Osteocyte (in vitro differentiated cells): Measurements from ENCODE around the gene OR2A12. TPM values are rescaled to one million over a fixed set of nuclear protein-coding genes. Genes with fewer than 3 reads are reported as not detected.

Experiments used
- DNase-seq: peaks from one replicate; pipeline ENCODE4 v3.0.0; 2021; ENCODE audit warnings: mixed read lengths; ENCODE audit not compliant: unreplicated experiment; ENCODE audit errors: extremely low spot score
- H3K27ac Mint-ChIP-seq: one replicate; pipeline ENCODE4 v1.8.0; 2021; ENCODE audit warnings: mild to moderate bottlenecking, mixed read lengths; ENCODE audit not compliant: unreplicated experiment
- H3K27me3 Mint-ChIP-seq: one replicate; pipeline ENCODE4 v1.8.0; 2021; ENCODE audit warnings: mixed read lengths; ENCODE audit not compliant: unreplicated experiment
- H3K36me3 Mint-ChIP-seq: one replicate; pipeline ENCODE4 v1.8.0; 2021; ENCODE audit warnings: mixed read lengths; ENCODE audit not compliant: unreplicated experiment
- H3K4me1 Mint-ChIP-seq: one replicate; pipeline ENCODE4 v1.8.0; 2021; ENCODE audit warnings: mixed read lengths; ENCODE audit not compliant: unreplicated experiment
- H3K4me3 Mint-ChIP-seq: one replicate; pipeline ENCODE4 v1.8.0; 2021; ENCODE audit warnings: mild to moderate bottlenecking, moderate library complexity, mixed read lengths; ENCODE audit not compliant: unreplicated experiment
- H3K9me3 Mint-ChIP-seq: one replicate; pipeline ENCODE4 v1.8.0; 2021; ENCODE audit warnings: mixed read lengths; ENCODE audit not compliant: unreplicated experiment
- total RNA-seq: library from RNA; stranded (reverse); gene quantifications from 2 replicates; pipeline ENCODE4 v1.2.1, GENCODE V29; 2021
- TF ChIP-seq, protein P1 (sequence below): fragments of 200-600 bp; sonication (generic); IDR thresholded peaks from 2 replicates; pipeline ENCODE4 v1.5.0; 2021; ENCODE audit warnings: antibody characterized with exemption, mild to moderate bottlenecking, moderate library complexity

Gene OR2A12
- total RNA-seq, 1 donor from 2014 or later = not detected

DNA sequence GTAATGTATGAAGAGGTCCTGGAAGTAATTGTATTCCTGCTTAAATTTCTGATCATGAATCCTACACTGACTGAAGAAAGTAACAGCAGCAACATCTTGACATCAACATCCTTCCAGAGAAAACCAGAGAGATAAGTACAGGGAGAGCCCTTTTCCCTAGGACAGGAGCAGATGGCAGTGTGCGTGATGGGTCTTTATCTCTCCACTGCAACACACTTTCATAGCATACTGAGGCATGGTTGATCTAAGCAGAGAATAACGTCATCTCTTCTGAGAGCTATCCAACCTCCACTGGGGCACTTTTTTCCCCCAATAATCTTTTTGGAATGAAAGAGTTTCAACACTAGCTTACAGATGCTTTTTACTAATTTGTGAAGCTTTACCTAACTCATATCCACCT is 16.1 kb upstream of the OR2A12 start:
- no peak overlapping the region for H3K27ac Mint-ChIP-seq
- no peaks in the 10 kb centered on the region for H3K4me1 Mint-ChIP-seq
- H3K4me3 Mint-ChIP-seq = no peak overlapping the region
- TF ChIP-seq, protein P1, sequence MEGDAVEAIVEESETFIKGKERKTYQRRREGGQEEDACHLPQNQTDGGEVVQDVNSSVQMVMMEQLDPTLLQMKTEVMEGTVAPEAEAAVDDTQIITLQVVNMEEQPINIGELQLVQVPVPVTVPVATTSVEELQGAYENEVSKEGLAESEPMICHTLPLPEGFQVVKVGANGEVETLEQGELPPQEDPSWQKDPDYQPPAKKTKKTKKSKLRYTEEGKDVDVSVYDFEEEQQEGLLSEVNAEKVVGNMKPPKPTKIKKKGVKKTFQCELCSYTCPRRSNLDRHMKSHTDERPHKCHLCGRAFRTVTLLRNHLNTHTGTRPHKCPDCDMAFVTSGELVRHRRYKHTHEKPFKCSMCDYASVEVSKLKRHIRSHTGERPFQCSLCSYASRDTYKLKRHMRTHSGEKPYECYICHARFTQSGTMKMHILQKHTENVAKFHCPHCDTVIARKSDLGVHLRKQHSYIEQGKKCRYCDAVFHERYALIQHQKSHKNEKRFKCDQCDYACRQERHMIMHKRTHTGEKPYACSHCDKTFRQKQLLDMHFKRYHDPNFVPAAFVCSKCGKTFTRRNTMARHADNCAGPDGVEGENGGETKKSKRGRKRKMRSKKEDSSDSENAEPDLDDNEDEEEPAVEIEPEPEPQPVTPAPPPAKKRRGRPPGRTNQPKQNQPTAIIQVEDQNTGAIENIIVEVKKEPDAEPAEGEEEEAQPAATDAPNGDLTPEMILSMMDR = no peak
- DNase-seq = no peak
- H3K36me3 Mint-ChIP-seq = no peaks in the 10 kb centered on the region
- no peaks in the 10 kb centered on the region for H3K9me3 Mint-ChIP-seq
- peaks cover 29% of the 10 kb centered on the region for H3K27me3 Mint-ChIP-seq

DNA sequence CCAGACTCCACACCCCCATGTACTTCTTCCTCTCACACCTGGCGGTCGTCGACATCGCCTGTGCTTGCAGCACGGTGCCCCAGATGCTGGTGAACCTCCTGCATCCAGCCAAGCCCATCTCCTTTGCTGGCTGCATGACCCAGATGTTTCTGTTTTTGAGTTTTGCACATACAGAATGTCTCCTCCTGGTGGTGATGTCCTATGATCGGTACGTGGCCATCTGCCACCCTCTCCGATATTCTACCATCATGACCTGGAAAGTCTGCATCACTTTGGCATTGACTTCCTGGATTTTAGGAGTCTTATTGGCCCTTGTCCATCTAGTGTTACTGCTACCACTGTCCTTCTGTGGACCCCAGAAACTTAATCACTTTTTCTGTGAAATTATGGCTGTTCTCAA is 11.7 kb upstream of the OR2A12 start:
- DNase-seq = no peak
- no peak overlapping the region for H3K4me3 Mint-ChIP-seq
- TF ChIP-seq, protein P1 = no peak
- peaks cover 13% of the 10 kb centered on the region for H3K27me3 Mint-ChIP-seq
- H3K36me3 Mint-ChIP-seq = no peaks in the 10 kb centered on the region
- no peaks in the 10 kb centered on the region for H3K9me3 Mint-ChIP-seq
- H3K4me1 Mint-ChIP-seq = no peaks in the 10 kb centered on the region
- H3K27ac Mint-ChIP-seq = no peak overlapping the region

DNA sequence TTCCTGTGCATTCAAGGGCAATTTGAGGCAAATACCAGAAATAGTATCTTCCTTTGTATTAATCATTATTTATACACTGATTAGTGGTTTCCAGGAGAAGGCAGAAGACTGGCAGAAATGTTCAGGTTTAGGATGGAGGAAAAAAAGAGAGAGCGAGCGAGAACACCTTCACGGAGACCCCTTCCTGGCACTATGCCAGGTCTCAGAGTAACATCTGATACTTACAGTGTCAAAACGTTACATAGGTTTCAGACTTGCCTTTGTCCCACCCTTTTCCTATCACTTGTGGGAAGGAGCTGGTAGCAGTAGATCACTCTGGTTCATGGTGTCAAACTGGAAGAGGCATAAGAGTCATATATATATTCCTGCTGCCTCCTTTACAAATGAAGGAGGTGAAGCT is 652 bp downstream of the OR2A12 start:
- H3K27me3 Mint-ChIP-seq = peaks cover 6% of the 10 kb centered on the region
- H3K36me3 Mint-ChIP-seq = no peaks in the 10 kb centered on the region
- H3K4me1 Mint-ChIP-seq = no peaks in the 10 kb centered on the region
- no peaks in the 10 kb centered on the region for H3K9me3 Mint-ChIP-seq
- no peak overlapping the region for H3K27ac Mint-ChIP-seq
- H3K4me3 Mint-ChIP-seq = no peak overlapping the region
- no peak for DNase-seq
- TF ChIP-seq, protein P1 = no peak

DNA sequence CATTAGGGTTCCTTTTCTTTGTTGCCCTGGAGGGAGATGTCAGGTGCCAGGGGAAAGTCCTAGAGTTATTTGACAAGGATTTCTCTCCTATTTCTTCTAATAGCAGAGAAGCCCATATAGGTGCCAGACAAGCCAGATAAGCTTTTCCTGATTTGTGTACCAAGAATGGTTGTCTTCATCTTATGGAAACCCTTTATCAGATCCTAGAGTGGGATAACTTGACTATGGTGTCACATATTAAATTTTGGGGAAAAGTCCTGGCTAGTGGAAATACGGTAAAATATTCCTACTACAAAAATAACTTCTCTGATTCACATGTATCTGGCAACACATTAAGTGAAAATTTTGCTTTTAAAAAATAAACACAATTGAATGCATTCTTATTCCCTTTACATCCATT is 1.2 kb downstream of the OR2A12 start:
- H3K36me3 Mint-ChIP-seq = no peaks in the 10 kb centered on the region
- no peaks in the 10 kb centered on the region for H3K9me3 Mint-ChIP-seq
- no peak for DNase-seq
- H3K27ac Mint-ChIP-seq = no peak overlapping the region
- H3K4me1 Mint-ChIP-seq = no peaks in the 10 kb centered on the region
- TF ChIP-seq, protein P1 = no peak
- H3K27me3 Mint-ChIP-seq = peaks cover 4% of the 10 kb centered on the region
- no peak overlapping the region for H3K4me3 Mint-ChIP-seq

DNA sequence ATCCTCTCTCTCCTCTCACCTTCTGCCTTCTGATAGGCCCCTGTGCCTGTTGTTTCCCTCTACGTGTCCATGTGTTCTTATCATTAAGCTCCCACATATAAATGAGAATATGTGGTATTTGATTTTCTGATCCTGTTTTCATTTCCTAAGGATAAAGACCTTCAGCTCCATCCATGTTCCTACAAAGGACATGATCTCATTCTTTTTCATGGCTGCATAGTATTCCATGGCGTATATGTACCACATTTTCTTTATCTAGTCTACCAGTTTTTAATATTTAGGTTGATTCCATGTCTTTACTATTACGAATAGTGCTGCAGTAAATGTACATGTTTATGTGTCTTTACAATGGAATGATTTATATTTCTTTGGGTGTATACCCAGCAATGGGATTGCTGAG is 4.6 kb downstream of the OR2A12 start:
- no peaks in the 10 kb centered on the region for H3K9me3 Mint-ChIP-seq
- no peak for DNase-seq
- H3K36me3 Mint-ChIP-seq = no peaks in the 10 kb centered on the region
- H3K4me3 Mint-ChIP-seq = no peak overlapping the region
- TF ChIP-seq, protein P1 = no peak
- no peak overlapping the region for H3K27ac Mint-ChIP-seq
- no peaks in the 10 kb centered on the region for H3K4me1 Mint-ChIP-seq
- H3K27me3 Mint-ChIP-seq = no peaks in the 10 kb centered on the region
